Osteocyte (in vitro differentiated cells): ENCODE measurements around the gene ZNF195. TPM values are rescaled to one million over a fixed set of nuclear protein-coding genes. Genes with fewer than 3 reads are reported as not detected.
"Not testable (repeated sequence)": the region's sequence is repeated elsewhere in the genome, so short reads cannot be mapped to it uniquely, and the experiment has no call there.

Experiments
- DNase-seq: peaks from one replicate; pipeline ENCODE4 v3.0.0; 2021; ENCODE audit warnings: mixed read lengths; ENCODE audit not compliant: unreplicated experiment; ENCODE audit errors: extremely low spot score
- H3K27ac Mint-ChIP-seq: one replicate; pipeline ENCODE4 v1.8.0; 2021; ENCODE audit warnings: mild to moderate bottlenecking, mixed read lengths; ENCODE audit not compliant: unreplicated experiment
- H3K27me3 Mint-ChIP-seq: one replicate; pipeline ENCODE4 v1.8.0; 2021; ENCODE audit warnings: mixed read lengths; ENCODE audit not compliant: unreplicated experiment
- H3K36me3 Mint-ChIP-seq: one replicate; pipeline ENCODE4 v1.8.0; 2021; ENCODE audit warnings: mixed read lengths; ENCODE audit not compliant: unreplicated experiment
- H3K4me1 Mint-ChIP-seq: one replicate; pipeline ENCODE4 v1.8.0; 2021; ENCODE audit warnings: mixed read lengths; ENCODE audit not compliant: unreplicated experiment
- H3K4me3 Mint-ChIP-seq: one replicate; pipeline ENCODE4 v1.8.0; 2021; ENCODE audit warnings: mild to moderate bottlenecking, moderate library complexity, mixed read lengths; ENCODE audit not compliant: unreplicated experiment
- H3K9me3 Mint-ChIP-seq: one replicate; pipeline ENCODE4 v1.8.0; 2021; ENCODE audit warnings: mixed read lengths; ENCODE audit not compliant: unreplicated experiment
- long read RNA-seq: library from polyadenylated mRNA; unstranded; transcript quantifications from one replicate; pipeline ENCODE4 v2.0.0, GENCODE V29; 2021
- total RNA-seq: library from RNA; stranded (reverse); gene quantifications from 2 replicates; pipeline ENCODE4 v1.2.1, GENCODE V29; 2021
- TF ChIP-seq, protein P1 (sequence below): fragments of 200-600 bp; sonication (generic); IDR thresholded peaks from 2 replicates; pipeline ENCODE4 v1.5.0; 2021; ENCODE audit warnings: antibody characterized with exemption, mild to moderate bottlenecking, moderate library complexity

The ZNF195 gene
- 15.8 and 18.5 TPM in 2 replicates for total RNA-seq
- long read RNA-seq, transcript ZNF195-204 (4 exons, 2,970 nt): major isoform, 61 of 126 reads
- long read RNA-seq, transcript ZNF195-201 (5 exons, 2,021 nt): minor isoform, 23 of 126 reads
- long read RNA-seq, partial matches to known transcripts: 4 of 126 reads
- long read RNA-seq, other reads (novel, unspliced or antisense): 31 of 126 reads

DNA sequence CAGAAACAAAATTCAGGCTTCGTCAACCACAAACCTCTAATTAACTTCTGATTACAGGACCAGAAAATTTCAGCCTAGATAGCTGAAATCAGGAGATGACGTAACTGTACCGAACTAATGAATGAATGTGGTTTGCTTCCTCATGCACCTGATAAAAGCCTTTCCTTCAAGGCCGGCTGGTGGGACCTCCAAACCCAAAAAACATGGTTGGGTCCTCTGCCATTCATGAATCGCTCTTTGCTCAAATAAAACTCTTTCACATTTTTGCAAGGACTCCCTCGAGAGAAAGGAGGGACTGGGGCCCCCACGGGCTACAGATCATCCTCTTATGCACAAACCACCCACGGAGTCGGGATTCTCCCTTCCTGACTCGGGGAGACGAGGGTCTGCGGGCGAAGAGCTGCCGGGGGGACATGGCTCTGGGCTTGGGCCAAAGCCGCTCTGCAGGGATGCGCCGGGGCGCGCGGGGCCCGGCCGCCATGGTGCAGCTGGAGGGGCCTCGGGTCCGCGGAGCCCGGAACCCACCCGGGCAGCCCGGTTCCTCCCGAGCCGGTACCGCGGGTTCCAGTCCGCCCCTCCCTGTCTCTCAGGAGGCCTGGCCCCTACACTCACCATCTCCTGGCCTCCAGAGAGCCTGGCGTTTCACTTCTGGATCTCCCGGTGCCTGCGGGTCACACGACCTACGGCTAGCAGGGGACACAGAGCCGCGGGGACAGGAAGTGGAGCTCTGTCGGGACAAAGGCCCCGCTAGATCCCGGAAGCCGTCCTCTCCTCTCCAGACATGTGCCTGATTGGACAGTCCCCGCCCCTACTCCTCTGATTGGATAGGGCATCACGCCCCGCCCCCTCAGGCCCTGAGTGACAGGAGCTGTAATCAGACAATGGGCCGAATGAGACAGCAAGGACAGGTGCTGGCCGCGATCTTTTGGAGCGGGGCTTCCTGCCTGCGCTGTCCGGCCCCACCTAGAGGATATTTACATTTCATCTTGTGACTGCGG is at the start of gene ZNF195:
TSS of gene ZNF195 (minus strand) at position 721 of the 998 bp plus-strand sequence. CDS start at position 615, 106 bp downstream.
- Mint-ChIP-seq H3K27me3 (no peaks in the 10 kb centered on the region), H3K4me1 (peaks cover 31% of the 10 kb centered on the region), H3K4me3 (peak within 1 kb of the TSS; percentile 98), H3K9me3 (no peaks in the 10 kb centered on the region), H3K27ac (peak within 1 kb of the TSS; percentile 96), H3K36me3 (peaks cover 26% of the 10 kb centered on the region)
- DNase-seq: peak; percentile 98
- TF ChIP-seq, protein P1, sequence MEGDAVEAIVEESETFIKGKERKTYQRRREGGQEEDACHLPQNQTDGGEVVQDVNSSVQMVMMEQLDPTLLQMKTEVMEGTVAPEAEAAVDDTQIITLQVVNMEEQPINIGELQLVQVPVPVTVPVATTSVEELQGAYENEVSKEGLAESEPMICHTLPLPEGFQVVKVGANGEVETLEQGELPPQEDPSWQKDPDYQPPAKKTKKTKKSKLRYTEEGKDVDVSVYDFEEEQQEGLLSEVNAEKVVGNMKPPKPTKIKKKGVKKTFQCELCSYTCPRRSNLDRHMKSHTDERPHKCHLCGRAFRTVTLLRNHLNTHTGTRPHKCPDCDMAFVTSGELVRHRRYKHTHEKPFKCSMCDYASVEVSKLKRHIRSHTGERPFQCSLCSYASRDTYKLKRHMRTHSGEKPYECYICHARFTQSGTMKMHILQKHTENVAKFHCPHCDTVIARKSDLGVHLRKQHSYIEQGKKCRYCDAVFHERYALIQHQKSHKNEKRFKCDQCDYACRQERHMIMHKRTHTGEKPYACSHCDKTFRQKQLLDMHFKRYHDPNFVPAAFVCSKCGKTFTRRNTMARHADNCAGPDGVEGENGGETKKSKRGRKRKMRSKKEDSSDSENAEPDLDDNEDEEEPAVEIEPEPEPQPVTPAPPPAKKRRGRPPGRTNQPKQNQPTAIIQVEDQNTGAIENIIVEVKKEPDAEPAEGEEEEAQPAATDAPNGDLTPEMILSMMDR: no peak

DNA sequence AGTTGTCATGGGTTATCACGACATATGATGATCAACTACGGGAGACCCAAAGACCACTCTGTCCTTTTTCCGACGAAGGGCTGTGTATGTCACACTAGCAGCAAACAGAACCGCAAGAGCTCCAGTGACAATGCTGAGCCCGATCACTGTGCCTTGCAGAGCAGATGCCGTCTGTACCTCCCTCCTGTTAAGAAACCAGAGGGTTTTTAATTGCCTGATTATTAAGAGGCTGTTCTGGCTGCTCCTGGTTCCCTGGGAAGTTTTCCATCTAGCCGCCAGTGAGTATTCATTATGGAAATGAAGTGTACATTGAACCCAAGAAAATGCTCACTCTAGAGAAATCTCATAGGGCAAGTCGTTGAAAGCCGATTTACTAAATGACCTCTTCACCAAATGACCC is 49.1 kb upstream of the ZNF195 start:
- DNase-seq, H3K4me3 Mint-ChIP-seq, H3K9me3 Mint-ChIP-seq, H3K27ac Mint-ChIP-seq, H3K36me3 Mint-ChIP-seq, H3K4me1 Mint-ChIP-seq: not testable (repeated sequence)
- H3K27me3 Mint-ChIP-seq: peaks cover 27% of the 10 kb centered on the region

DNA sequence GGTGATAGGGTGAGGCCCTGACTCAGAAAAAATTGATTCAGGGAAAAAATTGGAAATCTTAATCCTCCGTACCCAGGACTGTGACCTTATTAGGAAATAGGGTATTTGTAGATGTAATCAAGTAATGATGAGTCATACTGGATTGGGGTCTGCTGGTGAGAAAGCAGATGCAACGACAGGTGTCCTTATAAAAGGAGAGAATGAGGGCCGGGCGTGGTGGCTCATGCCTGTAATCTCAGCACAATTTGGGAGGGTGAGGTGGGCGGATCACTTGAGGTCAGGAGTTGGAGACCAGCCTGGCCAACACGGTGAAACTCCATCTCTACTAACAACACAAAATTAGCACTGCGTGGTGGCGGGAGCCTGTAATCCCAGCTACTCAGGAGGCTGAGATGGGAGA is 47.6 kb upstream of the ZNF195 start:
- not testable (repeated sequence) for H3K9me3 Mint-ChIP-seq, H3K4me3 Mint-ChIP-seq, H3K27ac Mint-ChIP-seq, H3K36me3 Mint-ChIP-seq, DNase-seq, H3K4me1 Mint-ChIP-seq
- peaks cover 27% of the 10 kb centered on the region for H3K27me3 Mint-ChIP-seq

DNA sequence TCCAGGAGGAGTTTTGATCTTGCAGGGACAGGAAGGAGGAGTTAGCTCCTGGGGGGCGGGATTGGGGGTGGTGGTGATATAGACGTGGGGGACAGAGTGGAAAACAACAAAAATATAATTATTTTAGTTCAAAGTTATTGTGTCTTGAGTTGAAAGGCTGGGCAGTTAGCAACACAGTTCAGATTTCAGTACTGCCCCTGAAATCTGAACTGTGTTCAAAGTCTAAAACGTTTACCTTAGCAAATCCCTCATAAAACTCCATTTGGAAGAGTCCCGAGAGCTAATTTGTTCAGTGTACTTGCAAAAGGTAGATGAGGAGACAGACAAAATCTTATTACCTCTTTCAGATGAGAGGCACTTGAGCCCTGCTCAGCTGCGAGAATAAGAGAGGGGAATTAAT is 45.0 kb upstream of the ZNF195 start:
- not testable (repeated sequence) for H3K9me3 Mint-ChIP-seq, DNase-seq, H3K27ac Mint-ChIP-seq, H3K36me3 Mint-ChIP-seq
- peak overlapping the region; percentile 86 for H3K4me3 Mint-ChIP-seq
- peaks cover 11% of the 10 kb centered on the region for H3K4me1 Mint-ChIP-seq
- H3K27me3 Mint-ChIP-seq: peaks cover 19% of the 10 kb centered on the region

DNA sequence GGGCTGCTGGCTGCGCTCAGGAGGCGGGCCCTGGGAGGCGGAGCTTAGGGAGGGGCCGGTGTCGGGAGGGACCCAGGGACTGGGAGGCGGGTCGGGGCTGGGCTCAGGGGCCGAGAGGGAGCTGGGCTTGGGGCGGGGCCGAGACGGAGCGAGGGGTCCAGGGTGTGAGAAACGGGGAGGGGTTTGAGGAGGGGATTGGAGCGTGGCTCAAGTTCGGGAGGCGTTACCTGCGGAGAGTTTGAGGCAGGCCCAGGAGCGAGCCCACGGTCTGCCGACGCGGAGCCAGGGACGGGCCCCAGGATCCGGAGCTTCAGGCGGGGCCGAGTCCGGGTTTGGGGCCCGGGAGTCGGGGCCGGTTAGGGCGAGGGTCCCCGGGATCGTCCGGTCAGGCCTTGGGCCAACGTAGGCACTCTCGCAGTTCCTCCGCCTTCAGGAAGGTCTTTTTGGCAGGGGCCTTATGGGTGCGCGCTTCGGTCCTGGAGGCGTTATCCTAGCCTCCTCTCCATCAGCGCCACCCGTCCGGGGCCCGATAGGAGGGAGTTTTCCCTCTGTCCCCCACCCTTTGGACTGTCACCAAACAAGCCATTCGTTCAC is 44.3 kb upstream of the ZNF195 start:
- not testable (repeated sequence) for H3K9me3 Mint-ChIP-seq, DNase-seq, H3K36me3 Mint-ChIP-seq
- peak overlapping the region; percentile 86 for H3K4me3 Mint-ChIP-seq
- H3K27me3 Mint-ChIP-seq: peaks cover 12% of the 10 kb centered on the region
- H3K27ac Mint-ChIP-seq: peak overlapping the region; percentile 18
- H3K4me1 Mint-ChIP-seq: peaks cover 11% of the 10 kb centered on the region

DNA sequence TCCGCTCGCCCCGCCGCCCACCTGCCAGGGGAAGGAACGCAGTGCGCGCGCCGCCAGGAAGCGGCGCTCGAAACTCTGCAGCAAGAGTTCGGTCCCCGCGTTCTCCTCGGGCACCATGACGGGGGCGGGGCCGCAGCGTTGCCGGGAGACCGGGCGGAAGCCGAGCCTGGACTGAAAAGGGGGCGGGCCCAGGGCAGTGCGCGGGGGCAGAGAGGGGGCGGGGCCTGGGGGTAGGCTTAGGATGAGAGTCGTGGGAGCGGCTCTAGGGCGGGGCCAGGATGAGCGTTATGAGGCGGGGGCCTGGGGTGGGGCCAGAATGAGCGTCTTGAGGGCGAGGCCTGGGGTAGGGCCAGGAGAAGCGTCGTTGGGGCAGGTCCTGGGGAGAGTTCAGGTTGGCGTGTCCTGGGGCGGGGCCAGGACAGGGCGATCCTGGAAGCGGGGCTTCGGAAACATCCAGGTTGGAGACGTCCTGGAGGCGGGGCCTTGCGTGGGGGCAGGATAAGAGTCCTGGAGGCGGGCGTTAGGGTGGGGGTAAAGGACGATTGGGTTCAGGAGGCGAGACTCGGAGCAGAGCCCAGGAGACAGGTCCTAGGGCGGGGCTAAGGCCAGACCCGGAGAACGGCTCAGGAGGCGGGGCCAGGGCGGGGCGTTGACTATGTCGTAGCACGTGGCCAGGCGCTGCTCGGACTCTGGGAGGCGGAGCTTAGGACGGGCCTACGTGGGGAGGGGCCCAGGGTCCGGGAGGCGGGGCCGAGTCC is 43.6 kb upstream of the ZNF195 start:
- DNase-seq: peak; percentile 100
- peak overlapping the region; percentile 86 for H3K4me3 Mint-ChIP-seq
- peaks cover 11% of the 10 kb centered on the region for H3K4me1 Mint-ChIP-seq
- not testable (repeated sequence) for H3K27me3 Mint-ChIP-seq, H3K9me3 Mint-ChIP-seq, H3K36me3 Mint-ChIP-seq
- peak overlapping the region; percentile 82 for H3K27ac Mint-ChIP-seq

DNA sequence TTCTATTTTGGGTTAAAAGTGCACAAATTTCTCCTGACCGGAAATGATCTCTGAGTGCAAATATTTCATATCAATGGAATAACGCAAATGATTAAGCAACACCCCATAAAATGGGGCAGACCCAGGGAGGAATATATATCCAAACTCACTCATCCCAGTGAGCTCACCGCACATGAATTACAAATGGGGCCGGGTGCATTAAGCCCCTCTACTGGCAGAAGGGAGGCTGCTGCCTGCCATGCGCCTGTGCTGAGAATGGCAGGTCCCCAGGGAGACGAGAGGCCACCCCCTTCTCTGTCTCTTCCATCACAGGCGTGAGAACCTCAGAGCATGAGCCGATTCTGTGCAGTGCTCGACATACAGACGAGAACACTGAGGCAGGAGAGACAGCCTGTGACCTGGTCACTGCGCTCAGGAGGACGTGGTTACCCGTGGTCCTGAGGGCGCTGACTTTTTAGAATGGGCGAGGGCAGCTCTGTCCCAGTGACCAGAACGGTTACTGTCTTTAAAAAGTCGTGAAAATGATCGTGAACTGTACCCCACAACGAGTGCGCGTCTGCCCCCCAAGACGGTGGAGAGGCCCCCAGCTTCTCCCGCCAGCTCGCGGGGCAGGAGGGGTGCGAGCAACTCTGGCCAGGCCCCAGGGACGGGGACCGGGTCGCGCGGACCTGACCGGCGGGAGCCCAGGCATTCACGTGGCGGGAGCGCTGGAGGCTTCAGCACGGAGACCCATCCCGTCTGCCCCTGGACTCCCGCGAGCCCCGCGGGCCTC is 42.8 kb upstream of the ZNF195 start:
- H3K4me3 Mint-ChIP-seq: peak overlapping the region; percentile 86
- DNase-seq, H3K27me3 Mint-ChIP-seq, H3K9me3 Mint-ChIP-seq, H3K36me3 Mint-ChIP-seq, H3K27ac Mint-ChIP-seq: not testable (repeated sequence)
- H3K4me1 Mint-ChIP-seq: peaks cover 11% of the 10 kb centered on the region

DNA sequence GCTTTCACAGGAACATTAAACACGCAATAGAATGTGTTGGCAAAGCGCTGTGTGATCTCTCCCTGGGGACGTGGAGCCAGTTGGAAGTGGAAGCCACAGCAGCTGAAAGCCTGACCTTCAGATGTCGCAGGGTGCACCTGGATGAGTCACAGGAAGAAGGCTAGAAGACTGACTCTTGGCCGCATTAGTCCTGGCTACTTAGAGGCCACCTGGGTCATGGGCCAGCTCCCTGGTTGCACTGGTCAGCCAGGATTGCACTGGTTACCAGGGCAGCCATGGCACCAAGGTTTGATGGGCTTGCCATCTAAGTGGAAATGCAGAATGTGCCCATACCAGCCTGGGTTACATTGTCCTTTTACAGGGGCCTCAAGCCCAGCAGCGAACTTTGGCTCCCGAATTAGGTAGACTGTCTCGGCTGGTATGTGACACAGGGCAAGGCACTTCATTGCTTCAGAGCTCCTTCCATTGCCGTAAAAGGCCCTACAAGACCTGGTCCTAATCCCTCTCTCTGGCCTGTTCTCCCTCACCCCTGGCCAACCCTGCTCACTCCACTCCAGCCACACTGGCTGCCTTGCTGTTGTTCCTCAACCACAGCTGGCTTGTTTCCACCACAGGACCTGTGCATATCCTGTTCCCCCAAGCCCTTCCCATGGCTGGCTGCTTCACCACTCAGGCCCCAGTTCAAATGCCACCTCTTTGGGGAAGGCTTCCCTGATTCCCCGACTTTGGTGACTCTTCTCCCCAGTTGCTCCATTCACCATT is 41.5 kb upstream of the ZNF195 start:
- not testable (repeated sequence) for H3K9me3 Mint-ChIP-seq, DNase-seq, H3K4me3 Mint-ChIP-seq, H3K27ac Mint-ChIP-seq, H3K36me3 Mint-ChIP-seq, H3K27me3 Mint-ChIP-seq
- H3K4me1 Mint-ChIP-seq: peaks cover 11% of the 10 kb centered on the region

DNA sequence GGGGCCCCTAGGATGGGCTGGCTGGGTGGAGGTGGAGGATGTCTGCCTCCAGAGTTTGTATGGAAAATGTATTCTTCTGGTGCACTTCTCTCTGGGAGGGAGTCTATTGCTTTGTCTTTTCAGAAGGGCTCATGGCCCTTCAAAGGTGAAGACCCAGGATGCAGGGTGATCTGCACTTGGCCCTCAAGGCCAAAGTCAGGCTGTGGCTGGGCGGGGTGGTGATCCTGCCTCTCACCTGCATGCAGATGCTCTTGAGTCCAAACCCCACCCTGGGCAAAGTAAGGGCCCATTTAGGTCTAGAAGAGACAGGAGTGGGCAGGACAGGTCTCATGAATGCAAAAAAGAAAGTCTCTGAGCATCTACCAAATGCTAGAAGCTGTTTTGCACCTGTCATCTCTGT is 40.5 kb upstream of the ZNF195 start:
- H3K9me3 Mint-ChIP-seq, H3K27ac Mint-ChIP-seq, H3K27me3 Mint-ChIP-seq, H3K36me3 Mint-ChIP-seq, H3K4me3 Mint-ChIP-seq, DNase-seq: not testable (repeated sequence)
- peaks cover 11% of the 10 kb centered on the region for H3K4me1 Mint-ChIP-seq
